HG03378 (cell line): ENCODE results near the gene SNX4.
"Not testable (repeated sequence)": the region's sequence is repeated elsewhere in the genome, so short reads cannot be mapped to it uniquely, and the experiment has no call there.

ENCODE experiments used
- ATAC-seq: cut with Tn5 transposase; IDR thresholded peaks from one replicate; pipeline ENCODE4 v1.9.1; 2021; ENCODE audit warnings: mild to moderate bottlenecking, moderate library complexity; ENCODE audit not compliant: unreplicated experiment

Gene SNX4

DNA sequence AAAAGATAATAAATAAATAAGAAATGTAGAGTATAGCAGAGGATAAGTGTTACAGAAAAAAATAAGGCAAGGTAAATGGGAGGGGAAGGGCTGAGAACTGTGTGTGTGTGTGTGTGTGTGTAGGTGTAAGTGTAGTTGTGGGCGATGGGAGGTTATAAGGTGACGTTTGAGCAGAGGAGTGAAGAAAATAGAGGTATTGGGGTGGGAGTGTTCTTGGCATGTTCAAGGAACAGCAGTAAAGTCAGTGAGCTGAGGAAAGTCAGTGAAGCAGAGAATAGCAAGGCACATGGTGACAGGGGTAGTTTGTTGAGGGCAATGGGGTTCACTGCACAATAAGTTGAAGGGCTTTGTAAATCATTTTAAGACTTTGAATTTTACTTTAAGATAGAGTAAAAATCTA lies 113.9 kb downstream of the SNX4 start:
- no peak for ATAC-seq

GRCh38 chr3:125405515-125405914 lies 114.5 kb downstream of the SNX4 start:
- ATAC-seq = not testable (repeated sequence)

DNA sequence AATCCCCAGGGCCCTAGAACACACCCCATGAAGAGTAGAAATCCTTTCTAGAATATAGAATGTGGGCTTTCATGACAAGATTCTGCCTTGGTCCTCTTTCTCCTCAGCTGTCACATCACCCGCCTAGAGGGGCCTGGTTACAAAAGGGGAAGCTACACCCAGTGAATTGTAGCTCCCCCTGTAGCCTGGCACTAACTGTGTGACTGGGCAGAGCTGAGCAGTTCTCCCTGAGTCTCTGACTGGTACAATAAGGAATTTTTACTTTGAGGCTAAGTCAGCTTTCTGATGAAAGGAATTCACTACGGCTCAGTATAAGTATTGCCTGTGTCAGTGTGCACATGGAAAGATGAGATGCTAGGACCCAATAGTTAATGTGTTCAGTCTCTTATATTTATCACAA lies 116.2 kb downstream of the SNX4 start:
- ATAC-seq = no peak

DNA sequence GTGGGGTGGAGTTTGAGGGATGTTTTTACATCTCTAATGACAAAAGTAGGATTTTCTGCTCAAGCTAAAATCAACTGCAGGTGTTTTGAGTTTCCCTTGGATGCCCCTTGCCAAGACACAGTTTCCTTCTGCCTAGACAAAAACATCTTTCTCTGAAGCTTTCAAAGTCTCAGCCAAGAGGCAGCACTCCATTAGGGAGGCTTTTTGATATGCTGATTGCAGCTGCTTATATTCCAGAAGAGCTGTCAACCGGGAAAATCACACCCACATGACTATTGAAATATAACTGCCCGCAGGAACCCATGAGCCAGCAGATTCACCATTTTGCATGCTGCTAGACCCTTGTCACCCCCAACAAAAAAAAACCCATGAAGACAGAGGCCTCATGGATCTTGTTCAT lies 117.4 kb downstream of the SNX4 start:
- no peak for ATAC-seq

GRCh38 chr3:125401402-125401801 lies 118.6 kb downstream of the SNX4 start:
- no peak for ATAC-seq

DNA sequence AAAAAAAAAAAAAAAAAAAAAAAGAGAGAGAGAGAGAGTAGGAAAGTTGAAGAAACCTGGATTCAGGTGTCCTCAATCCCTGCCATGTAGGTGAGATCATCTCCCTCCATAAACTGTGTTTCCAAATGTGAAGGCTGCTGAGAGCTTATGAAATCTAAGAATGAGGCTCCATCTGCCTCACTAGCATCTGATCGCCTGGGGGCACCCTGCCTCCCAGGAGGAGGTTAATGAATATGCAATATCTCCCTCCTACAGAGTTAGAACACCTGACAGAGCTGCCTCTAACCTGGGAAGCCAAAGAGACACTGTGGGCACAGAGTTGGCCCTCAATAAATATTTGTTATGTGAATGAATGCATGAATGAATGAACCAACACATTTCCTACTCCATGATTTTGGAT lies 121.0 kb downstream of the SNX4 start:
- ATAC-seq = no peak
